ENCODE results near the gene KRTAP10-6. TPM values are rescaled to one million over a fixed set of nuclear protein-coding genes. Genes with fewer than 3 reads are reported as not detected.
"Not testable (repeated sequence)": the region's sequence is repeated elsewhere in the genome, so short reads cannot be mapped to it uniquely, and the experiment has no call there.

Gene KRTAP10-6, protein sequence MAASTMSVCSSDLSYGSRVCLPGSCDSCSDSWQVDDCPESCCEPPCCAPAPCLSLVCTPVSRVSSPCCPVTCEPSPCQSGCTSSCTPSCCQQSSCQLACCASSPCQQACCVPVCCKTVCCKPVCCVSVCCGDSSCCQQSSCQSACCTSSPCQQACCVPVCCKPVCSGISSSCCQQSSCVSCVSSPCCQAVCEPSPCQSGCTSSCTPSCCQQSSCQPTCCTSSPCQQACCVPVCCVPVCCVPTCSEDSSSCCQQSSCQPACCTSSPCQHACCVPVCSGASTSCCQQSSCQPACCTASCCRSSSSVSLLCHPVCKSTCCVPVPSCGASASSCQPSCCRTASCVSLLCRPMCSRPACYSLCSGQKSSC
- total RNA-seq, result not detected
- not detected for polyA plus RNA-seq (ENCODE audit: insufficient read depth, low read depth, low replicate concordance)
- long read RNA-seq, donor 1, result 0 reads
- long read RNA-seq, donor 2, result 0 reads

DNA sequence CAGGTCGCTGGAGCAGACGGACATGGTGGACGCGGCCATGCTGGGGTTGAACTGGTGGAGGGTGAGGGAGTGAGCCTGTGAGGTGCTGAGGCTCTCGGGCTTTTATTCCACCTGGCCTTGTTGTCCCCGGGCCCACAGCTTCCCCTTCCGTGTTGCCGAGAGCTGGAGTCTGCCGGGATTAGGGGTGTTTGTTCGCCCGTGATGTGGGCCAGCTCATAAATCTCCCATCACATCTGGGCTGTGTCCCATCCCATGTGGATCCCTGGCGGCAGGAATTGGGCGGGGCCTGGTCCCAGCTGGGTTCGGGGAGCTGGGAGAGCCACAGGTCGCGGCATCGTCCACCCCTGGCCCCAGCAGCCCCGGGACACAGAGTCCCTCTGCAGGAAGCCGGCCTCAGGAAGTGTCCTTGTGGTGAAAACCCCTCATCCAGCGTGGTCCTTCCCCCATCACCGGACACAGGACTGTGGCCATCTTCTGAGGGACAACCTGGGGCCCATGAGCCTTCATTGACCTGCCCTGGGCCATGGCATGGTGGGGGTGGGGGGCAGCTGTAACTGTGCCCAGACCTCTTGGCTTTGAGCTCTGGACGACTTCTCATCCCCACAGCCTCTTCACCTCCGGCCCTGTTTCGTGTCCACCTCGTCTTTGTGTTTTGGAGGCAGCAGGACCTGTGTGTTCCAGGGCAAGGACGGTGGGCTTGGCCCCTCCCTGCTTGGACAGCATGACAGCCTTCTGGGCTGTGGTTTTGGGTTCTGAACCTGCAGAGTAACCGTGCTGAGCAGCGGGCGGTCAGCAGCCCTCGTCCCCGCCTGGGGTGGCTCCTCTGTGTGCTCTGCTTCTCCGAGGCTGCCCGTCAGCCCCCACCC is at the start of gene KRTAP10-6:
TSS of gene KRTAP10-6 (minus strand) at position 60 of the 866 bp plus-strand sequence. CDS start at position 39, 21 bp downstream.
- WGBS, 2 donors, result 70 to 72% methylated on average over 12 to 33 of the region's 33 CpGs
- intact Hi-C loops (cut with DNase I; ENCODE audit: low total_unique reads), result no loop called here
- TF ChIP-seq, protein P1, sequence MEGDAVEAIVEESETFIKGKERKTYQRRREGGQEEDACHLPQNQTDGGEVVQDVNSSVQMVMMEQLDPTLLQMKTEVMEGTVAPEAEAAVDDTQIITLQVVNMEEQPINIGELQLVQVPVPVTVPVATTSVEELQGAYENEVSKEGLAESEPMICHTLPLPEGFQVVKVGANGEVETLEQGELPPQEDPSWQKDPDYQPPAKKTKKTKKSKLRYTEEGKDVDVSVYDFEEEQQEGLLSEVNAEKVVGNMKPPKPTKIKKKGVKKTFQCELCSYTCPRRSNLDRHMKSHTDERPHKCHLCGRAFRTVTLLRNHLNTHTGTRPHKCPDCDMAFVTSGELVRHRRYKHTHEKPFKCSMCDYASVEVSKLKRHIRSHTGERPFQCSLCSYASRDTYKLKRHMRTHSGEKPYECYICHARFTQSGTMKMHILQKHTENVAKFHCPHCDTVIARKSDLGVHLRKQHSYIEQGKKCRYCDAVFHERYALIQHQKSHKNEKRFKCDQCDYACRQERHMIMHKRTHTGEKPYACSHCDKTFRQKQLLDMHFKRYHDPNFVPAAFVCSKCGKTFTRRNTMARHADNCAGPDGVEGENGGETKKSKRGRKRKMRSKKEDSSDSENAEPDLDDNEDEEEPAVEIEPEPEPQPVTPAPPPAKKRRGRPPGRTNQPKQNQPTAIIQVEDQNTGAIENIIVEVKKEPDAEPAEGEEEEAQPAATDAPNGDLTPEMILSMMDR (IDR thresholded peaks at IDR 0.05), result no peak
- no peak for TF ChIP-seq POLR2A (IDR thresholded peaks at IDR 0.05)
- H3K9me3 ChIP-seq, result no peaks in the 10 kb centered on the region
- H3K27ac ChIP-seq, result no peak within 1 kb of the TSS
- no peaks in the 10 kb centered on the region for H3K4me1 ChIP-seq
- no peaks in the 10 kb centered on the region for H3K27me3 ChIP-seq
- DNase-seq, result no peak
- H3K4me3 ChIP-seq, result no peak within 1 kb of the TSS
- no peaks in the 10 kb centered on the region for H3K36me3 ChIP-seq (ENCODE audit: low read depth, missing control alignments)

DNA sequence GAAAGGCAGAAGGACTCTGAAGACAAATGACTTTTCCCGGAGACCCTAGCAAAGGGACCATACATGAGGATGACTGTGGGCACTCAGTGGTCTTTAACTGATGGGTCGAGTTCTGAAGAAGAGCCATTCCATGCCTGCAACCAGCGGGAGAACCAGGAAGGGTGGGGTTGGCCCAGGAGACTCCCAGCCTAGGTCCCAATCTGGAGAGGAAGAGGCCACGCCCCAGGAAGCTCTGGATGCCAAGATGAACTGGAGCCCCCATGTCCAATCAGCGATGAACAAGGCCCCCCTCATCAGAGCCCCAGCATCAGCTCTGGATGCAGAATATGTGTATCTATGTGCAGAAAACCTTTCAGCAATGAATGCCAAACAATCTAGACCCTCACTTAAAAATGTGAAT is 48.5 kb upstream of the KRTAP10-6 start:
- Histone ChIP-seq H3K27ac (no peak overlapping the region), H3K36me3 (ENCODE audit: low read depth, missing control alignments) (no peaks in the 10 kb centered on the region), H3K9me3 (no peaks in the 10 kb centered on the region), H3K27me3 (no peaks in the 10 kb centered on the region), H3K4me1 (no peaks in the 10 kb centered on the region), H3K4me3 (no peak overlapping the region)
- no peak for DNase-seq
- TF ChIP-seq, protein P1 (IDR thresholded peaks at IDR 0.05), result no peak
- TF ChIP-seq POLR2A (IDR thresholded peaks at IDR 0.05), result no peak
- intact Hi-C loops (cut with DNase I; ENCODE audit: low total_unique reads), result no loop called here
- 90 to 93% methylated on average over 5 of the region's 5 CpGs for WGBS, 2 donors

DNA sequence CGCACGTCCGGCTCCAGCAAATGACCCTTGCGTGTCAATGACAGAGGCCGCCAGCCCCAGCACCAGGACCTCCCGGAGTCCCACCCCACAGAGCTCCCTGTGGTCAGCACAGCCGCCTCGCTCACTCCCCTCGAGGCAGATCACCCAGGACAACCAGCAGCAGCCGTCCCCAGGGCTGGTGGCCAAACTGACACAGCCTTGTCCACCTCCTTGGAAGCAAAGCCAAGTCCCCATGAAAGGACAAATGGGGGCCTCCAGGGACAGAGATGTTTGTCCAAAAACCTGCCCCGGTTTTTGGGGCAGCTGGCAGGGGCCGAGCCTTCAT is 47.0 kb upstream of the KRTAP10-6 start:
- TF ChIP-seq, protein P1 (IDR thresholded peaks at IDR 0.05), result no peak
- no peak for TF ChIP-seq POLR2A (IDR thresholded peaks at IDR 0.05)
- Histone ChIP-seq H3K9me3 (no peaks in the 10 kb centered on the region), H3K4me3 (no peak overlapping the region), H3K27ac (no peak overlapping the region), H3K36me3 (ENCODE audit: low read depth, missing control alignments) (no peaks in the 10 kb centered on the region), H3K27me3 (no peaks in the 10 kb centered on the region), H3K4me1 (no peaks in the 10 kb centered on the region)
- WGBS, 2 donors, result 82% methylated on average over 12 of the region's 12 CpGs; no CpG with 5 or more reads in 1 of the 2 donors
- intact Hi-C loops (cut with DNase I; ENCODE audit: low total_unique reads), result no loop called here
- no peak for DNase-seq

DNA sequence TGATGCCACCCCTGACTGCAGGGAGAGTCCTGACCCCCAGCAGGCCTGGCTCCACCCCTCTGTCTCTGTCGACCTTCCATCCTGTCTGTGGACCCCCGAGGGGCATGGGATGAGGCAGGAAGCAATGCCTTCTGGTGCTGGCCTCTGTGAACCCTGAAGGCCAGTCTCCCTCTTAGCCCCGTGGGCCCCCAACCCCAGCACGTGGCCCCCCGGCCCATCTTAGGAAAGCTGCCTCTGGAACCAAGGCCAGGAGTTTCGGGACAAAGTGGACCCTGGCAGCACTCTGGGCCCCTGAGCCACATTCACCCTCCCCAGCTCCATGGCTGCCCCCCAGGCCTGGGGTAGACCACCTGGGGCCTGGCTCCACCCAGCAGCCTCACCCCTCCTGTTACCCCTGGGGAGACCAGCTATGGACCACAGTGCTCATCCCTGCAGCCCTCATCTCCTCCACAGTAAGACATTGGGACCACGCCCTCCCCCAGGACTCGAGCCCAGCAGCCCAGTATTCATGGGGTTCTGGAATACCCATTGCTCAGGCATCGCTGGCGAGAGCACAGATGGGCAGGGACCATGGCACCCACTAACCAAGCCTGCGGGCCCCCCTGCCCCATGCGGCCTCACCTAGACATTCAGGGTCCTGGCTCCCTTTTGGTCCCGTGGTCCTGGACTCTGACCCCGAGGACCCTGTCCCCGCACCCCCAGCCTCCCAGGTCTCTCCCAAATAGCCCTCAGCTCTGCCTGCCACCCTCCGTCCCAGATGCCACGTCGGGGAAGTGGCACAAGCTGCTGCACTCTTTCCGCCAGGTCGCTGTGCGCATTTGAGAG is 46.4 kb upstream of the KRTAP10-6 start:
- H3K4me3 ChIP-seq; DNase-seq; H3K27ac ChIP-seq; H3K4me1 ChIP-seq; intact Hi-C loops (cut with DNase I; ENCODE audit: low total_unique reads); H3K27me3 ChIP-seq; H3K36me3 ChIP-seq (ENCODE audit: low read depth, missing control alignments); H3K9me3 ChIP-seq: not testable (repeated sequence)
- WGBS, 2 donors, result 81 to 93% methylated on average over 7 to 21 of the region's 21 CpGs

DNA sequence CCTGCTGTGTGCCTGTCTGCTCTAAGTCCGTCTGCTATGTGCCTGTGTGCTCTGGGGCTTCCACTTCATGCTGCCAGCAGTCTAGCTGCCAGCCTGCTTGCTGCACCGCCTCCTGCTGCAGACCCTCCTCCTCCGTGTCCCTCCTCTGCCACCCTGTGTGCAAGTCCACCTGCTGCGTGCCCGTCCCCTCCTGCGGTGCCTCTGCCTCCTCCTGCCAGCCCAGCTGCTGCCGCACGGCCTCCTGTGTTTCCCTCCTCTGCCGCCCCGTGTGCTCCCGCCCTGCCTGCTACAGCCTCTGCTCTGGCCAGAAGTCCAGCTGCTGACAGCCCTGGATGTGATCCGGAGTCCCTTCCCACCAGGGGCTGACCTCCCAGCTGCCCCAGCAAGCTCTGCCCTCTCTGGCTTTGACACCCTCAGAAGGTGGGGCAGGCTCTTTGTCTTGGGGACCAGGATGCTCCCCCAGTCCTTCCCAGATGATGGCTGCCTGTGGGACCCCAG is 45.6 kb upstream of the KRTAP10-6 start:
- 56 to 65% methylated on average over 5 to 11 of the region's 12 CpGs for WGBS, 2 donors

More for the DNA sequence above, 45.6 kb upstream of the KRTAP10-6 start:
- H3K27me3 ChIP-seq; H3K27ac ChIP-seq; intact Hi-C loops (cut with DNase I; ENCODE audit: low total_unique reads); H3K4me1 ChIP-seq; DNase-seq; H3K36me3 ChIP-seq (ENCODE audit: low read depth, missing control alignments); H3K4me3 ChIP-seq; H3K9me3 ChIP-seq: not testable (repeated sequence)

All from testis (tissue), 5 donors.